ENCODE measurements around the gene EIF4G3. TPM values are rescaled to one million over a fixed set of nuclear protein-coding genes. Genes with fewer than 3 reads are reported as not detected.

Gene EIF4G3
- total and polyA plus RNA-seq, 2 donors (not counting 3 experiments of a cell fraction or from before 2014, with no cell fraction given): 40.7 to 78.5 TPM

- CTCF ChIA-PET: interaction anchor here (1.6 kb wide), 1 partner anchor 245 kb away, joined by 4 read pairs; no protein-coding TSS in a partner anchor
- Histone ChIP-seq H4K20me1 (replicated peaks; ENCODE audit: control insufficient read depth, extremely low read depth, insufficient read depth, low read length) (no peaks in the 10 kb centered on the region), H3K4me3 (replicated peaks in 1 of 3; ENCODE audit: insufficient read depth in 1 of 3, low read depth in 1 of 3, low read length in 3 of 3) (no peak overlapping the region), H3K9ac (replicated peaks; ENCODE audit: extremely low read depth, insufficient read depth, low read length) (no peak overlapping the region), H2AFZ (ENCODE audit: low read depth, low read length) (no peak overlapping the region), H3K27me3 (ENCODE audit: control insufficient read depth in 2 of 2, insufficient read depth in 2 of 2, low read length in 2 of 2) (no peaks in the 10 kb centered on the region), H3K36me3 (ENCODE audit: control insufficient read depth in 2 of 2, extremely low read depth in 1 of 2, insufficient read depth in 2 of 2, low read length in 2 of 2) (peaks cover 2% of the 10 kb centered on the region in 2 experiments), H3K79me2 (ENCODE audit: control insufficient read depth, insufficient read depth, low read length) (no peaks in the 10 kb centered on the region), H3K4me2 (ENCODE audit: insufficient read depth, low read length) (no peak overlapping the region), H3K9me3 (replicated peaks; ENCODE audit: control insufficient read depth, insufficient read depth, low read length) (no peaks in the 10 kb centered on the region), H3K27ac (ENCODE audit: insufficient read depth, low read depth, low read length) (no peak overlapping the region), H3K9me1 (replicated peaks; ENCODE audit: control insufficient read depth, extremely low read depth, insufficient read depth, low read length) (no peaks in the 10 kb centered on the region), H3K4me1 (ENCODE audit: control insufficient read depth, extremely low read depth, insufficient read depth, low read length) (no peaks in the 10 kb centered on the region)
- FAIRE-seq (no peak), DNase-seq (ENCODE audit: low read depth, low spot score) (no peak)
- BruUV-seq (replicated peaks): no TSS peak
- TF ChIP-seq FOS (IDR thresholded peaks at IDR 0.05; ENCODE audit: borderline replicate concordance, insufficient read depth, low read length) (no peak), MAX (IDR thresholded peaks at IDR 0.05; ENCODE audit: insufficient read depth, insufficient read length) (no peak), POLR2AphosphoS5 (IDR thresholded peaks at IDR 0.05; ENCODE audit: insufficient read depth, low read depth, low read length) (no peak), EZH2 (IDR thresholded peaks at IDR 0.05; ENCODE audit: borderline replicate concordance, low read depth, low read length, severe bottlenecking) (no peak), GATA2 (IDR thresholded peaks at IDR 0.05; ENCODE audit: insufficient read depth, insufficient read length, low read depth, low read length) (no peak), POLR2A (IDR thresholded peaks at IDR 0.05; ENCODE audit: low read depth, low read length) (no peak), MYC (IDR thresholded peaks at IDR 0.05; ENCODE audit: low read depth, low read length) (no peak), CTCF (IDR thresholded peaks at IDR 0.05; ENCODE audit: extremely low read depth in 1 of 2, insufficient read depth in 1 of 2, low read depth in 1 of 2, low read length in 2 of 2) (no peak), JUN (IDR thresholded peaks at IDR 0.05; ENCODE audit: borderline replicate concordance, insufficient read depth, insufficient read length, low read depth) (no peak)
- POLR2A ChIA-PET: no interaction called here
- intact Hi-C loops (cut with micrococcal nuclease) (no loop called here), dilution Hi-C loops (cut with MboI; ENCODE audit: extremely low pct_ligation_motif_present, low sequenced_read_pairs) (no loop called here)
Observed at GRCh38 chr1:20949871-20950590, 226.7 kb downstream of the EIF4G3 start.

All from endothelial cell of umbilical vein (primary cell).